Amygdala (tissue), 56 donors: ENCODE measurements around the gene PHYKPL.
"Not testable (repeated sequence)": the region's sequence is repeated elsewhere in the genome, so short reads cannot be mapped to it uniquely, and the experiment has no call there.

ENCODE experiments used
- DNase-seq, 56 donors: peaks; one replicate each; lab custom pipeline; 2025; lab: John Stamatoyannopoulos, UW

PHYKPL gene

DNA sequence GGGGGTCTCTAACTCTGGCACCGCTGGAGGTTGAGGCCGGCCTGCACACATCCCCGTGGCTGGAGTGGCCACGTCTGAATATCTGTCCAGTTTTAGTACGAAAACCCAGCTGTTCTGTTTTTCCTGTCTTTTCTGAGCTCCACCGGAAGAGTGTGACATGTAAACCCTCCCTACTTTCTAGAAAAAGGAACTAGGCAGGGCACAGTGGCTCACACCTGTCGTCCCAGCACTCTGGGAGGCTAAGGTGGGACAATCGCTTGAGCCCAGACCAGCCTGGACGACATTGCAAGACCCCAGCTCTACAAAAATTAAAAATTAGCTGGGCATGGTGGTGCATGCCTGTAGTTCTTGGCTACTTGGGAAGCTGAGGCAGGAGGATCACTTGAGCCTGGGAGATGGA, 8.2 kb upstream of the PHYKPL start:
- DNase-seq, result no peak

DNA sequence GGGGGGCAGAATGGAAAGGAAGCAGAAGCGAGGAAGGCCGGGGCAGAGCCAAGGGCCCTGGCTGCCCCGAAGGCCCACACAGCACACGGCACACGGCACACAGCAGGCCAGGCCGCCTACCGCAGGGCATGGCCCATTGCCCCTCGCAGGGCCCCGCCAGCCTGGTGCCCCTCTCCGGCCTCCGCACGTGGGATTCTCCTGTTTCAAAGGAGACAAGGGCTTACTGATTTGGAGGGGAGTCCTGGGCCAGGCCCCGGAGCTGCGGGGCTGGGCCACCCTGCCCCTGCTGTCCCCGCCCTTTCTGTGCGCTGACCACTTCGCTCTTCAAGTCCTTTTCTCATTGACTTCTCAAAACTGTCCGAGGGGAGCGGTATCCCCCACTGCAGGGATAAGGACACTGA, 7.7 kb upstream of the PHYKPL start:
- DNase-seq, result no peak

DNA sequence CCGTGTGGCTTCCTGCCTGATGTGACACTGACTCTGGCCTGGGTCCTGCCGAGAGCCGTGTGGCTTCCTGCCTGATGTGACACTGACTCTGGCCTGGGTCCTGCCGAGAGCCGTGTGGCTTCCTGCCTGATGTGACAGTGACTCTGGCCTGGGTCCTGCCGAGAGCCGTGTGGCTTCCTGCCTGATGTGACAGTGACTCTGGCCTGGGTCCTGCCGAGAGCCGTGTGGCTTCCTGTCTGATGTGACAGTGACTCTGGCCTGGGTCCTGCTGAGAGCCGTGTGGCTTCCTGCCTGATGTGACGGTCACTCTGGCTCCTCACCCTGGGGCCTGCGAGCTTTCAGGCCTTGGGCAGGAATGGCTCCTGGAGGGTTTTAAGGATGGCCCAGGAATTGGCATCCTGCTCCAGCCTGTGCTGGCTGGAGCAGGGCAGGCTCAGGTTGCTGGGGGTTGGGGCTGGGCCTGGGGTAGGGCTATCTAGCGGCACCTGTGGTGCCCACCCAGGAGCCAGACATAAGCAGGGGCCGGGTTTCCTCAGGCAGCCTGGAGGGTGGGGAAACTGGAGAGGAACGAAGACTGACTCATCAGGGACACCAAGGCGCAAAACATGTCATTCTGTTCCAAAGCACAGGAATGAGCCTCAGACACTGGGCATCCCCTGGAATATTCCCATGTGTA, 7.2 kb upstream of the PHYKPL start:
- DNase-seq, result not testable (repeated sequence)

DNA sequence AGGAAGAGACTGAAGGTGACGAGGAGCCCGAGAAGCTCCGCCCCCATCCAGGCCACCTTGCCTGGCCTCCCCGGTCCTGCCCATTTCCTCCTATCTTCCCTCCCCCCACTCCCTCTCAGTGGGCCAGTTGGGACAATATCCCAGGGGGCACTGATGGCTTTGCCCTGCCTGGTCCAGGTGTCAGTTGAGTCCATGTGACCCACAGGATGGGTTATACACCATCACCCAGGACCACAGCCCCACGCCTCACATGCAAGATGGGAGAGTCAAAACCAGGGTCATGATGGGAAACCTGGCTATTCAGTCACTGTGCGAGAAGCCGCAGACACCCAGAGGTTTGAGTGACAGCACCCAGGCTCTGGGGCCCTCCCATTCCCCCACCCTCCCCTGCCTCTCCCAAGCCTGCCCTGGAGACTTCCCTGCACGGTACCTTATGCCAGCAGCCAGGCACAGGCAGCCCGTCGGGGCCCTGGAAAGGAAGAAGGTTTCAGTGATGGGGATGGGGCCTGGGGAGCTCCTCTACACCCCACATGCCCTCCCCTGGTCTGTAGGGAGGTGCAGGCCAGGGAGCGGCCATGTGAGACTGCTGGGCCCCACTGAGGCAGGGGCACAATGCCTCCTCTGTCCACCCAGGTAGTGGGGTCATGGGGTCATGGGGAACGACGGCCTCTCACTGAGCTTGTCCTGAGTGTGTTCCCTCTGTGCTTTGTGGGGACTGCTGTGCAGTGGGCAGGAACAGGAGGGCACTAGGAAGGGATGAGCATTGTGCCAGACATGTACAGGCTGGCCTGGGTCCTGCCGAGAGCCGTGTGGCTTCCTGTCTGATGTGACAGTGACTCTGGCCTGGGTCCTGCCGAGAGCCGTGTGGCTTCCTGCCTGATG, 6.3 kb upstream of the PHYKPL start:
- no peak for DNase-seq

DNA sequence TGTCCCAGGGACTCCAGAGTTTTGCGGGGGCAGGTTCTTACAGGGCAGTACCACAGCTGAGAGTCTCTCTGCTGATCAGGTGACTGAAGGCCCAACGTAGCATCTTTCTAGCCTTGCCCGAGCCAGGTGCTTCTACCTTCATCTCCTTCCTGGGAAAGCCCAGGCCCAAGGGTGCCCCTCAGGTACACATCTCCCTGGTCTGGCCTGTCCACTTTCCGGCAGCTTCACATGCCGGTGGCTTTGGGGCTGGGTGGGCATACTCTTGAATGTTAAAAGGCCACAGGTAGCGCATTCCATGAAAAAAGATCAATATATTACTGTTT, 5.7 kb upstream of the PHYKPL start:
- DNase-seq, result no peak

DNA sequence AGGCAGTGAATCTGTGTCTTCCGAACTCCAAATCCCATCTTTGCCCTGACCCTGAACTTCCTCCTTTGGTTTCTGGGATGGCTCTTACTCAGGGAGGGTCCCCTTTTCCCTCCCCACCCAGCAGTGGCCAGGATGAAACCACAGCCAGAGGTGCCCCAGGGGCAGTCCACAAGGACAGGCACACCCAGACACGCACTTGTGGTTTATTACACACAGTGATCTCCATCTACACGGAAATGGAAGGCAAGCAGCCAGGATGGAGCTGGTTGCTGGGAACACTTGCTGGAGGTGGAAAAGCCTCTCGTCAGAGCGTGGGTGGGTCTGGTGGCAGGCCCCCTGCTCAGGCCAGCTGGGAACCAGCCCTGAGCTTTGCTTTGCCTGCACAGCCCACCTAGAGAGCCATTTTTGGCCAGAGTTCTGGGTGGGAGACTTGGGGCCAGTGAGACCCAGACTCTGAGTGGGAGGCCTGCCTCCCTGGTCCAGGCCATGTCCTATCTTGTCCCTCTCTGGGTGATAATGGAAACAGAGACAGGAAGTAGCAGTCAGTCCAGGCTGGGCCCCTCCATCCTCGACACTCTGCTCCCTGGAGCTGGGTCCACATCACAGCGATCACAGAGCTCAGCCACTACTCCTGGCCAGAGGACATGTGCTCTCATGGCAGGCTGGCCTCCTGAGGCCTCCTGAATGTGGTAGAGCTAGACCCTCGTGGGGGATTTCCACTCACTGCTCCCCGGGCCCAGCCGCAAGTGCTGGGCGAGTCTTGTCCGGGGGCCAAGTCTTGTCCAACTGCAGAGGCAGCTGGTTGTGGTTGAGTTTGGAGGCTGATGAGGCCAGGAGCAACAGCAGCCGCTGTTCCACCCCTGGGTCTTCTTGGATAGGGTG, 5.1 kb upstream of the PHYKPL start:
- DNase-seq, result no peak

DNA sequence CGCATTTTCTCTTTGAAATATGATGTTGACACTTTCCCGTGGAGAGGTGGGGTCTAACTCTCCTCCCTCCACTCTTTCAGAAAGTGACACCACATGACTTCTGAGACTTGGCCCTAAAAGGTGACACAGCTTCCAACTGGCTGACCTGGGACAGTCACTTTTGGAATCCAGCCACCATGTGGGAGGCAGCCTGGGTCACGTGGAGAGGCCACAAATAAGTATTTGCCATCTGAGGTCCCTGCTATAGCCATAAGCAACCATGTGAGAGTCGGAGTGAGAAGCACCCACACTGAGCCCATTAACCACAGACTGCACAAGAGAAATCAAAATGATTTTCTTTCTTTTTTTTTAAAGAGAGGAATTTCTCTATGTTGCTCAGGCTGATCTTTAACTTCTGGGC, 4.1 kb upstream of the PHYKPL start:
- DNase-seq, result peak in 3 of 56 donors; percentile 23 to 26 (median 26)

DNA sequence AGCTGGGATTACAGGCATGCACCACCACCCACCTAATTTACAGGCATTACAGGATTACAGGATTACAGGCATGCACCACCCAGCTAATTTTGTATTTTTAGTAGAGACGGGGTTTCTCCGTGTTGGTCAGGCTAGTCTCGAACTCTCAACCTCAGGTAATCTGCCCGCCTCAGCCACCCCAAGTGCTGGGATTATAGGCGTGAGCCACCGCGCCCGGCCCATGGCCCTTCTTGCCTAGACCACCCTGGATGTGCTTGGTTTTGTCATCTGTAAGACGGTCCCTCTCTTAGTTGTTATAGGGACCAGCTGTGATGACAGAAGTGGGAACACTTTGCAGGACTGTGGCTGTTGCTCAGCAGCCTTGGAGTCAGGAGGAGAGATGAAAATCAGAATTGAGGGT, 3.5 kb upstream of the PHYKPL start:
- DNase-seq, result no peak

DNA sequence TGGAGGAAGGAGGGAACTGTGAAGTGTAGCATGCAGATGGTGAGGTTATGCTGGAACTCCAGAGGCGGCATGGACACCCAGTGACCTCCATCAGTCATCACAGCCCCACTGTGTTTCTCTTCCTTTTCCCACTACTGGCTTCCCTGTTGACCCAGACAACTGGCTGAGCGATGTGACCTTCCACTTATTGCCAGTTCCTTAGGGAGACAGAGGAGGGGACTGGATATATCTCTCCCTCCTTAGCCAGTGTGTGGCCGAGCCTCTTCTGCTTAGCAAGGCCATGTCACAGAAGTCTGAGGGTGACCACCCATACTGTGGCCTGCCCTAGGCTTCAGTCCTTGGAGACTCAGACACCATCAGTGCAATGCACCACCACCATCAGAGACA, 3.0 kb upstream of the PHYKPL start:
- no peak for DNase-seq

DNA sequence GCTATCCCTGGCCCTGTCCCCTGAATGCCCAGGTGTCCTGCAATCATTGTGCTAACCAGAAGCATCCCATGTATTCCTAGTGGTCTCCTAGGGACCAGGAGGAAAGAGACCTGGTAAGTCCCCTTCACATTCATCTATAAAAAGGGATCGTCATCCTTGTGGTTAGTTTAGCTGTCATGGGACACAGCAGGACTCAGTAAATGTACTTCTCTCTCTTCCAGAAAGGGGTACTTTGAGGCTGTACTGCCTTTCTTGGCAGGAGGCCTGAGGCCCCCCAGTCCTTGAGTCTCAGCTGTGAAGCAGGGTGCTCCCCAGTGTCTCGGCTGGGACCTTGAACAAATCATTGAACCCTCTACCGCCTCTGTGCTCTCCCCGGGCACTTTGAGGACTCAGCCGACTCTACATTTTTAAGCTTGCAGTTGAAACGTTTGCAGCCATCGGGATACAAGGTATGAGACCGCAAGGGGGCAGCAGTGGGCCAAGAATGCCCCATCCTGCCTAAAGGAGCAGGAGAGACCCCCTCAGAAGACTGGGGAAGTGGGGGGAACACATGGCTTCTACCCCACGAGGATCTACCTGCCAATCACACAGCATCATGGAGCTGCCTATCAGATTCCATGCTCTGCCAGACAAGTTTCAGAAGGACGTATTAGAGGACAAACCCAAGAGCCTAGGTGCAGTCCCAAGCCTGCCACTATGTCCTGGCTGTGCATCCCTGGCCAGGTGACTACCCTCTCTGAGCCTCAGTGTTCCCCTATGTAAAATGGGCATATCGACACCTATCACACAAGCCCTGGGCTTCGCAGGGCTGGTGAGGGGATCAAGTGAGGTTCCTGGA, 2.4 kb upstream of the PHYKPL start:
- peak in 41 of 56 donors; percentile 10 to 84 (median 42) for DNase-seq

DNA sequence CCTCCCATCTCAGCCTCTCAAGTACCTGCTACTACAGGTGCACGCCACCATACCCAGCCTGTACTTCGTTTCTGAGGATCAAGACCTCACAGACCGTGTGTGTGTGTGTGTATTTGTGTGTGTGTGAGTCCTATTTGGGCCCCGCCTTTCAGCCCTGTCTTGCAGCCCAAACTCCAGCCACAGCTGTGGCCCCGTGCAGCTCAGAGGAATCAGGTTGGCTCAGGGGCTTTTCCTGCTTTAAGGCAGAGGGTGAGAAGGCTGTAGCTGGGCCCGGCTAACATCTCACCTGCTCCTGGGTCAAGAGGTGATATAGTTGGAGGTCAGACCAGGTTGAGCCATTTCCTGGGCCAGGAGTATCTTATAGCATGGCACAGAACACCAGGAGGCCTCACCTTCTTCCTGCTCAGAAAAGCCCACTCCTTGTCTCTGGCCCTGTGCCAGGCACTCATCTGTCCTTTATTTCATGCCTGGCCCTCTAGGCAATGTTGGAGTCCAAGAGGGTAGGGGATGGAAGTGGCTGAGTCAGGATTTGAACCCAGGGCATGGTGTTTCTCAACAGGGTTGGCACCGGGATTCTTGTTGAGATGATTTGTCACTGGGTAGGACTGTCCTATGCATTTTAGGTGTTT, 1.6 kb upstream of the PHYKPL start:
- DNase-seq, result no peak

DNA sequence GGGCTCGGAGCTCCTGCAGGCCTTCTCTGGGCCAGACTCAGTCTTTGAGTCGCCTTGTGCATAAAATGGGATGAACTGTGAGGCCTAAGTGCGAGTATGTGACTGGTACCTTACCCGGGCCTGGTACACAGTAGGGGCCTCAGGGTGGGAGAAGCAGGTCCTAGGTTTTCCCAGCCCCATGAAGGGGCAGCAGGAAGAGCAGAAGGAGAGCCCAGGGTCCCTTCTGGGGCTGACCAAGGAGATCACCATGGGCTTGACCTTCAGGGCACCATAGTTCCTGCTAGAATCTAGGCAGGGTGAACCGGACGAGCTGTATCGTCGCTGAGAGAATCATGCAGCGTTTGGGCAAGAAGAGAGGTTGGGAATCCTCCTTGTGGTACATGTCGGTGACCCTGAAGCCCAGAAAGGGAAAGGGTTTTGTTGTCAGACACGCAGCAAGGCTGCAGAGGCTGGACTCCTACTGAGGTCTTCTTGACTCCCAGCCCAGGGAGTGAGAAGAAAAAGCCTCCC, 373 bp upstream of the PHYKPL start:
- peak in 4 of 56 donors; percentile 46 to 55 (median 52) for DNase-seq

DNA sequence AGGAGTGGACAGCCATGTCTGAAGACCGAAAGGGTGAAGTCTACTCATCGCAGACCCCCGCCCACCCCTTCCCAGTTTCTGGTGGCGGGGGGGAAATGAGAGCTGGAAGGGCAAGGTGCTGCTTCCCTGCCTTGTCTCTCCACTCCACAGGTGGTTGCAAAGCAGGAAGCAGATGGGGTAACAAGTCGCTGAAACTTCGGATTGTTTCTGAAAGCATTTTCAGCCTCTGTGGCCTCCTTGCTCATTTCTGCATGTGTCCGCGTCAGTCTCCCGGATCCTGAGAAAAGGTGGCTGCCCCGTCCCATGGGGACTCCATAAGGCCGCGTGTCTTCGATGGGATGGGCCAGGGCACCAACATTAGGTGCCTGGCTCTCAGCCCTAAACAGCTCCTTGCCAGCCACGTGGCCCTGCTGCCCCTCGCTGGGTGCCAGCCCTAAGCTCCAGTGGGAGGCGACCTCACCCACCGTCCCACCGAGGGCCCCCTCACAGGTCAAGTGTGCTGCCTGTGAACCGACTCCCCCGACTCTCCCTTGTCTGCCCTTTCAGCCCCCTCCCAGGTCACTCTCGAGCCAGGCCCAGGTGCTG, 971 bp downstream of the PHYKPL start:
- peak in 1 of 56 donors; percentile 63 for DNase-seq

DNA sequence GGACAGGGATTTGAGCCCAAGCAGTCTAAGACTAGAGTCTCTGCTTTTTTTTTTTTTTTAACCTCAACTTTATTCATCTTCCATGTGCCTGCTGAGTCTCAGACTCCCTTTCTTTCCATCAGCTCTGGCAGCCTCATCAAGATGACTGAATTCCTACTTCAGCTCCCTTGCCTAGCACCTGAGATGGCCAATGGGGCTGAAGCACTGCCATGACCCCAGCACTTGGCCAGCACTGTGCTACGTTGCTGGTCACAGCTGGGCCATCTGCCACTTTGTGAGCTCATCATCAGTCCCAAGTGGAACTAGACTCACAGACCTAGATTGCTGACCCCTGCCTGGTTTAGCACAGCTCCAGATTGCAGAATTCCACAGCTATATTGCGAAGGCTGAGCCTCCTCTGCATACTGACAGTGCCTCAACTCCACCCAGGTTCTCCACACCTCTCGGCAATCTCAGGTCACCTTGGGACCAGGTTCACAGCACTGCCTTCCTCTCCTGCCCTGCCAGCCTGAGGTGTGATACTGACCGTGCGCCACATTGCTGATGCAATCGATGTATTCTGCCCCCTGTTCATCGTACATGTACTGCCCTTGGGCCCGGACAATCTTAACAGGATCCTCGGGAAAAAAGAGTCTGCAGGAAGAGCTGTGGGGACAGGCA, 1.6 kb downstream of the PHYKPL start:
- DNase-seq, result peak in 9 of 56 donors; percentile 12 to 48 (median 19)

DNA sequence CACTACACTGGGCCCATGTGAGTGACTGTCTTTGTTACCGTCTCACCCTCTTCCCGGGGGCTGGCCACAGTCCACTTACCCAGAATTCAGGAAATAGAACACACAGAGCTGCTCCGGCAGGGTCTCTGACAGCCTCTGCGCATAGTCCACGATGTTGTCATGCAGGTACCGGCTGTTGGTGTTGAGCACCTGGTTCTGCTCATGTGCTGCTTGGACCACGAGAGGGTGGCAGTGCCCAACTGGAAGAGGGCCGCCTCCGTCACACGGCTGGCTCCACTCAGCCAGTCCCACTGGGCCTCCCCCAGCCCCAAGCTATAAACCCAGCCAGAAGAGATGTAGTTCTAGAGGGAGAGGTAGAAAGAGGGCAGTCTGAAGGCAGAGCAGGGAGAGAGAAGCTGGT, 2.7 kb downstream of the PHYKPL start:
- DNase-seq, result no peak

DNA sequence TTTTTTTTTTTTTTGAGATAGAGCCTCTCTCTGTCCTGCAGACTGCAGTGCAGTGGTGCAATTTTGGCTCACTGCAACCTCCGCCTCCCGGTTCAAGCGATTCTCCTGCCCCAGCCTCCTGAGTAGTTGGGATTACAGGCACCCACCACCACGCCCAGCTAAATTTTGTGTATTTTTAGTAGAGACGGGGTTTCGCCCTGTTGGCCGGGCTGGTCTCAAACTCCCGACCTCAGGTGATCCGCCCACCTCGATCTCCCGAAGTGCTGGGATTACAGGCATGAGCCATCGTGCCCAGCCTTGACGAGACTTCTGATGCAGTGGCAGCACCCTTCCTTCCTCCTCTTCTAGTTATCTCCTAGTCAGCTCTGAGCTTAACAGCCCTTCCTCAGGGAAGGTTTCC, 3.5 kb downstream of the PHYKPL start:
- not testable (repeated sequence) for DNase-seq

DNA sequence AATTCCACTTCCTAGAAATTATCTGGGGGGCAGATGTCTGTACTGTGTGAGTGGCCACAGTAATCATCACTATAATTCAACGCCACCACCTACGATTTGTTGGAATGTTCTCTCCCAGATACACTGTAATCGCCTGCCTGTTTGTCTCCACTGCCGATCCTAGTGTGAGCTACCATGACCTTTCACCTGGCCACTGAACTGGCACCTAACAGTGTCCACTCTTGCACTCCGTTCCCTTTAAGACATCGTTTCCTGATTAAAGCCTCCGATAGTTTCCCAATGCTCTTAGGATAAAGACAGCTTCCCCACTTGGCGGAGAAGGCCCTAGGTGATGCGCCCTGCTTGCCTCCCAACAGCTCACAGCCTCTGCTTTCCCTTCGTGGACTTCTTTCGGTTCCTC, 4.0 kb downstream of the PHYKPL start:
- DNase-seq, result no peak

DNA sequence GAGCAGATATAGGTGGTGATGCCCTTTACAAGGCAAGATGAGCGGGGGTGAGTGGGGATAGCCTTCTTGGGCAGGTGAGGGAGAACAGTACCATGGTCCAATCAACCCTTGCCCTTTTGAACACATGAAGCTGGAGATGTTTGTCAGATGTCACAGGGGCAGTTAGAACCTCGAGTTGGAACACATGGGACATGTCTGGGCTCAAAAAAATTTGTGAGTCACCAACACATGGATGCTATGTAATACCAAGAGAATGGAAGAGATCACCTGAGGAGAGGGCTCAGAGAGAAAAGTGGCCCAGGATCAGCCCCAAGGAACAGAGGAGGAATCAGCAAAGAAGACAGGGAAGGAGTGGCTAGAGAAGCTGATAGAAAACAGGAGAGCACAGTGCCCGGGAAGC, 4.7 kb downstream of the PHYKPL start:
- DNase-seq, result no peak
